Endothelial cell of umbilical vein (primary cell): Measurements from ENCODE around the gene RNF144B. TPM values are rescaled to one million over a fixed set of nuclear protein-coding genes. Genes with fewer than 3 reads are reported as not detected.
A peak's percentile ranks its signal among the peaks of the same experiment; 100 is the strongest.

Experiments
- BruUV-seq: library from RNA; stranded (reverse); fragments of 400-500 nt; replicated peaks from 2 replicates; lab custom pipeline; 2021; lab: Mats Ljungman, UMichigan
- CTCF ChIA-PET: fragments of 300-600, 350-600 bp; sonication (Branson Sonifier 250); formaldehyde crosslinking; loops from one replicate; lab custom pipeline; 2021; ENCODE audit warnings: antibody characterized with exemption, inconsistent platforms; lab: Charles Lee
- POLR2A ChIA-PET: fragments of 300-600, 350-600 bp; sonication (Branson Sonifier 250); formaldehyde crosslinking; loops from one replicate; lab custom pipeline; 2021; ENCODE audit warnings: antibody characterized with exemption, inconsistent platforms; lab: Charles Lee
- DNase-seq: peaks from one replicate; pipeline ENCODE4 v3.0.0-alpha.2; 2011; ENCODE audit warnings: low read depth, low spot score
- FAIRE-seq: peaks from 2 replicates; lab custom pipeline; 2011; peaks lifted over from hg19 to GRCh38; lab: Jason Lieb, UNC
- H2AFZ ChIP-seq: 2 replicates; pipeline ENCODE4 v1.6.0; 2012; ENCODE audit warnings: low read depth, low read length, control low read depth, inconsistent platforms
- H3K27ac ChIP-seq: 2 replicates; pipeline ENCODE4 v1.5.1; 2011; ENCODE audit warnings: low read depth, mild to moderate bottlenecking, control low read depth, low read length, moderate library complexity; ENCODE audit not compliant: insufficient read depth
- H3K27me3 ChIP-seq, 2 experiments: 2 replicates each; pipeline versions ENCODE4 v1.6.0 to v1.6.1; 2011; ENCODE audit warnings: low read length in 2 of 2, mixed read lengths in 1 of 2; ENCODE audit not compliant: control insufficient read depth in 2 of 2, insufficient read depth in 2 of 2
- H3K36me3 ChIP-seq, 2 experiments: 2 replicates in 1 of 2; 3 replicates in 1 of 2; pipeline ENCODE4 v1.5.1; 2011; ENCODE audit warnings: low read length in 2 of 2, mild to moderate bottlenecking in 1 of 2, moderate library complexity in 1 of 2; ENCODE audit not compliant: control insufficient read depth in 2 of 2, insufficient read depth in 2 of 2; ENCODE audit errors: extremely low read depth in 1 of 2
- H3K4me1 ChIP-seq: 3 replicates; pipeline ENCODE4 v1.5.1; 2011; ENCODE audit warnings: mild to moderate bottlenecking, low read length; ENCODE audit not compliant: control insufficient read depth, insufficient read depth; ENCODE audit errors: extremely low read depth
- H3K4me2 ChIP-seq: 2 replicates; pipeline ENCODE4 v1.6.1; 2011; ENCODE audit warnings: low read length, control low read depth, mixed read lengths; ENCODE audit not compliant: insufficient read depth
- H3K4me3 ChIP-seq, 3 experiments: fragments of 200-600 bp in 1 of 3; sonication (generic), shearing (Covaris generic) in 1 of 3; replicated peaks in 1 of 3; 2 replicates each; pipeline ENCODE4 v1.5.1; 2011 to 2016; ENCODE audit warnings: control low read depth in 3 of 3, low read length in 3 of 3, mild to moderate bottlenecking in 2 of 3, inconsistent platforms in 1 of 3, low read depth in 1 of 3, moderate library complexity in 1 of 3; ENCODE audit not compliant: insufficient read depth in 1 of 3
- H3K79me2 ChIP-seq: 2 replicates; pipeline ENCODE4 v1.6.0; 2012; ENCODE audit warnings: low read length, inconsistent platforms; ENCODE audit not compliant: control insufficient read depth, insufficient read depth
- H3K9ac ChIP-seq: replicated peaks from 2 replicates; pipeline ENCODE3; 2011; ENCODE audit warnings: low read length, control low read depth; ENCODE audit not compliant: insufficient read depth; ENCODE audit errors: extremely low read depth
- H3K9me1 ChIP-seq: replicated peaks from 3 replicates; pipeline ENCODE4 v1.6.0; 2011; ENCODE audit warnings: mild to moderate bottlenecking, low read length; ENCODE audit not compliant: control insufficient read depth, insufficient read depth; ENCODE audit errors: extremely low read depth
- H3K9me3 ChIP-seq: replicated peaks from 2 replicates; pipeline ENCODE4 v1.5.1; 2012; ENCODE audit warnings: low read length, inconsistent platforms; ENCODE audit not compliant: control insufficient read depth, insufficient read depth
- H4K20me1 ChIP-seq: replicated peaks from 2 replicates; pipeline ENCODE3; 2011; ENCODE audit warnings: mild to moderate bottlenecking, low read length; ENCODE audit not compliant: control insufficient read depth, insufficient read depth; ENCODE audit errors: extremely low read depth
- CTCF ChIP-seq, 2 donors: IDR thresholded peaks; 1 replicate in 1 of 2; 2 replicates in 1 of 2; pipeline ENCODE4 v1.5.1; 2011; ENCODE audit warnings: low read length in 2 of 2, mild to moderate bottlenecking in 2 of 2, moderate library complexity in 2 of 2, control low read depth in 1 of 2, inconsistent platforms in 1 of 2, low read depth in 1 of 2; ENCODE audit not compliant: insufficient read depth in 1 of 2; ENCODE audit errors: extremely low read depth in 1 of 2
- EZH2 ChIP-seq: IDR thresholded peaks from 2 replicates; pipeline ENCODE4 v1.6.1; 2012; ENCODE audit warnings: borderline replicate concordance, low read depth, mild to moderate bottlenecking, moderate library complexity, low read length, inconsistent platforms; ENCODE audit not compliant: severe bottlenecking
- GATA2 ChIP-seq: IDR thresholded peaks from 2 replicates; pipeline ENCODE4 v1.7.0; 2011; ENCODE audit warnings: low read depth, mild to moderate bottlenecking, moderate library complexity, mixed read lengths, low read length; ENCODE audit not compliant: insufficient read length, insufficient read depth
- JUN ChIP-seq: IDR thresholded peaks from 2 replicates; pipeline ENCODE4 v1.6.1; 2011; ENCODE audit warnings: borderline replicate concordance, low read depth; ENCODE audit not compliant: insufficient read length, insufficient read depth
- MAX ChIP-seq: IDR thresholded peaks from 2 replicates; pipeline ENCODE4 v1.6.1; 2011; ENCODE audit not compliant: insufficient read depth, insufficient read length
- MYC ChIP-seq: IDR thresholded peaks from one replicate; pipeline ENCODE4 v1.6.1; 2011; ENCODE audit warnings: mild to moderate bottlenecking, low read depth, low read length
- POLR2AphosphoS5 ChIP-seq: IDR thresholded peaks from 2 replicates; pipeline ENCODE4 v1.6.1; 2012; ENCODE audit warnings: low read depth, mild to moderate bottlenecking, control low read depth, low read length, moderate library complexity; ENCODE audit not compliant: insufficient read depth
- dilution Hi-C: fragments of 300-500 bp; cut with MboI; formaldehyde crosslinking; loops from one replicate; pipeline ENCODE4 v1.15.0; 2019; ENCODE audit warnings: low sequenced_read_pairs; ENCODE audit not compliant: extremely low pct_ligation_motif_present
- intact Hi-C: fragments of 100-400 bp; cut with micrococcal nuclease; formaldehyde crosslinking; loops from one replicate; pipeline ENCODE4 v1.10.0; 2022
- polyA plus RNA-seq, 4 experiments: library from polyadenylated mRNA; depleted of rRNA in 3 of 4; stranded (reverse) in 3 of 4; unstranded in 1 of 4; fragments of >200 nt; gene quantifications; 2 replicates each; pipeline versions ENCODE4 v1.2.1 to v1.2.3, GENCODE V29; 2011 to 2012; ENCODE audit warnings: missing spikeins in 1 of 4
- total RNA-seq: library from RNA; stranded (reverse); gene quantifications from 2 replicates; pipeline ENCODE4 v1.2.3, GENCODE V29; 2021

Gene RNF144B
- total and polyA plus RNA-seq, 2 donors (not counting 3 experiments of a cell fraction or from before 2014, with no cell fraction given) = 18.1 to 97.3 TPM

DNA sequence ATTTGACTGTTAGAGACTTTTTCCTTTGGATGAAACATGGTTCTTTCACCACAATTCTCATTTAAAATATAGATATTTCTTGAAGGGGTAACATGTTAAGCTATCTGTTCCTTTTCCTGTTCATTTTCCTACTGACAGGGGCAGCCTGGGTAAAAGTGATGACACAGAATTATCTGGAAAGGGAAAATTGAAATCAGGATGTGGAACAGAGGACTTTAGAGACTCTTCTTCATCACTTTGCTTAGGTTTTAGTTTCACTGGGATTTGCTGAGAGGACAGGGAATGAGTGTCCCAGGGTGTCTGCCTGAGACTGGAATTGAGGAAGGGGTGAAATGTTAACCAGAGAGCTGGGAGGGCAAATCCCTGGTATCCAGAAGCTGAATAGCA, 116.0 kb downstream of the RNF144B start:
- no peak for TF ChIP-seq EZH2
- TF ChIP-seq MAX = no peak
- TF ChIP-seq CTCF (IDR thresholded peaks at IDR 0.05; ENCODE audit: extremely low read depth in 1 of 2, insufficient read depth in 1 of 2, low read depth in 1 of 2, low read length in 2 of 2) = no peak
- no peak for TF ChIP-seq POLR2AphosphoS5
- TF ChIP-seq MYC = no peak
- TF ChIP-seq JUN = no peak
- no peak for TF ChIP-seq GATA2
- ChIA-PET CTCF (interaction anchor here (0.5 to 7.1 kb wide), 25 partner anchors 10 to 699 kb away, joined by 3 to 93 read pairs (median 4); partner anchors contain the start of genes DEK and RNF144B), POLR2A (no interaction called here)
- H3K9me1 ChIP-seq = no peaks in the 10 kb centered on the region
- H3K27ac ChIP-seq = peak overlapping the region; percentile 27
- H3K79me2 ChIP-seq = no peaks in the 10 kb centered on the region
- FAIRE-seq (no peak), DNase-seq (no peak)
- no peaks in the 10 kb centered on the region for H3K36me3 ChIP-seq
- no peaks in the 10 kb centered on the region for H3K9me3 ChIP-seq
- dilution Hi-C loops (no loop called here), intact Hi-C loops (loop anchor here (5.0 kb wide), 1 partner anchor 96 kb away; no protein-coding TSS in a partner anchor)
- H3K4me3 ChIP-seq = no peak overlapping the region
- peak overlapping the region; percentile 64 for H3K4me2 ChIP-seq
- peak overlapping the region; percentile 92 for H2AFZ ChIP-seq
- H3K4me1 ChIP-seq = peaks cover 9% of the 10 kb centered on the region
- no peak overlapping the region for H3K9ac ChIP-seq
- TSS peak; percentile 37 for BruUV-seq
- no peaks in the 10 kb centered on the region for H4K20me1 ChIP-seq
- H3K27me3 ChIP-seq = no peaks in the 10 kb centered on the region
